Uterus (tissue), 2 donors: ENCODE measurements around the gene GLIS1.

Source experiments
- CTCF ChIP-seq, 4 experiments: fragments of 200-600 bp in 2 of 4; fragments of 450-650 bp in 2 of 4; sonication (generic) in 2 of 4; IDR thresholded peaks; one replicate each; pipeline ENCODE4 v1.5.1; 2016 to 2019; ENCODE audit warnings: antibody characterized with exemption in 4 of 4, mild to moderate bottlenecking in 2 of 4, moderate library complexity in 1 of 4
- POLR2A ChIP-seq, 2 donors: fragments of 450-650 bp; IDR thresholded peaks; one replicate each; pipeline ENCODE4 v1.6.1; 2016; ENCODE audit warnings: antibody characterized with exemption in 2 of 2, mild to moderate bottlenecking in 1 of 2, moderate library complexity in 1 of 2

GRCh38 chr1:53540604-53541262 is 198.2 kb downstream of the GLIS1 start:
- TF ChIP-seq POLR2A (IDR thresholded peaks at IDR 0.05), result no peak
- no peak for TF ChIP-seq CTCF (IDR thresholded peaks at IDR 0.05)
